GM18511 (cell line): ENCODE data around the gene FGFRL1.

Experiments used
- ATAC-seq: cut with Tn5 transposase; IDR thresholded peaks from one replicate; pipeline ENCODE4 v1.9.1; 2021; ENCODE audit warnings: mild to moderate bottlenecking, moderate library complexity; ENCODE audit not compliant: unreplicated experiment

Gene FGFRL1

GRCh38 chr4:1021386-1022050 lies 10.1 kb downstream of the FGFRL1 start:
- ATAC-seq, result peak; percentile 88

- ATAC-seq, result no peak
Observed at GRCh38 chr4:1022051-1022738, 10.8 kb downstream of the FGFRL1 start.

DNA sequence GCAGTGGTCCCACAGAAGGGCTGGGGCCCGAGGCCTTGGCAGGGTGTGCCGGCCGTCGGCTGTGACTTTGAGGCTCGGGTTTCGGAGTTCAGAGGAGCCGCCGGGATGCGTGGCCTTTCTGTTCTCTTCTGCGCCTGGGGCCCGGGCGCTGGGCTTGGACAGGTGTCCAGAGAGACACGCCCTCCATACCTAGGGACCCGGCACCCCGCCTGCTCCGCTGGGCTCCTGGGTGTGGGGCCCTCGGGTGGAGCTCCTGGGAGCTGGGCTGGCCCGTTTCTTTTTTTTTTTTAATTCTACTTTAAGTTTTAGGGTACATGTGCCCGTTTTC lies 11.3 kb downstream of the FGFRL1 start:
- no peak for ATAC-seq

GRCh38 chr4:1023075-1023640 lies 11.7 kb downstream of the FGFRL1 start:
- ATAC-seq, result no peak

- ATAC-seq, result no peak
Observed at GRCh38 chr4:1023895-1024740, 12.7 kb downstream of the FGFRL1 start.

GRCh38 chr4:1024882-1025545 lies 13.6 kb downstream of the FGFRL1 start:
- no peak for ATAC-seq

DNA sequence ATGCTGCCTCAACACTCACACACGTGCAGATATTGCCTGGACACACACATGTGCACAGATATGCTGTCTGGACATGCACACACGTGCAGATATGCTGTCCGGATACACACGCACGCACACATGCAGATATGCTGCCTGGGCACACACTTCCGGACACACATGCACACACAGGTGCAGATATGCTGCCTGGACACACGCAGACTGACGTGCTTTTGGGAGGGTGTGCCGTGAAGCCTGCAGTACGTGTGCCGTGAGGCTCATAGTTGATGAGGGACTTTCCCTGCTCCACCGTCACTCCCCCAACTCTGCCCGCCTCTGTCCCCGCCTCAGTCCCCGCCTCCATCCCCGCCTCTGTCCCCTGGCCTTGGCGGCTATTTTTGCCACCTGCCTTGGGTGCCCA lies 14.7 kb downstream of the FGFRL1 start:
- peak; percentile 67 for ATAC-seq

GRCh38 chr4:1027219-1027914 lies 15.9 kb downstream of the FGFRL1 start:
- no peak for ATAC-seq

GRCh38 chr4:1027915-1028238 lies 16.5 kb downstream of the FGFRL1 start:
- no peak for ATAC-seq

DNA sequence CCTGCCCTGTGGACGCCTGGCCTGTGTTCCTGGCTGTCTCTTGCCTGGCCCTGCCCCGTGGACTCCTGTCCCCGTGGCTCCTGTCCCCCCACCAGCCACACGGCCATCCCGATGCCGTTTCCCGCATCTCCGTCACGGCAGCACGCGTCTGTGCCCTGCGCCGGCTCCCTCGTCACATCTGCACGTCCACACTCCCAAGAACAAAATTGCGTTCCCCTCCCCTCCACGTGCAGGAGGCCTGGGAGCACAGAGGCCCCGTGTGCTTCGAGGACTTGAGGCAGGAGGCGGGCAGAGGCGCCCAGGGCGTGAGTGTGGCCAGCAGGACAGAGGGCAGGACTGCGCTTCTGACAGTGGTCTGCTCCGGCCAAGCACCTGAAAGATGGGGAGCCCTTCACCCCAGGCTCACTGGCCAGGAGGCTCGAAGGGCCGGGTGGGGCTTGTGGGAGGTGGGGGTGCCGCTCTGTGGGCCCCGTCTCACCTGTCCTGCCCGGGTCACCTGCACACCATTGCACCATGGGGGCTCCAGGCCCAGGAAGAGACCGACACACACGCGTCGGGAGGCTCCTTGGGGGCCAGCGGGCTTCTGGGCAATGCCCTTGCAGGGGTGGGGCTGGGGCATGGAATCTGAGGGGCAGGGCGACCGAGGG lies 17.3 kb downstream of the FGFRL1 start:
- no peak for ATAC-seq

GRCh38 chr4:1029529-1029928 lies 18.1 kb downstream of the FGFRL1 start:
- no peak for ATAC-seq

DNA sequence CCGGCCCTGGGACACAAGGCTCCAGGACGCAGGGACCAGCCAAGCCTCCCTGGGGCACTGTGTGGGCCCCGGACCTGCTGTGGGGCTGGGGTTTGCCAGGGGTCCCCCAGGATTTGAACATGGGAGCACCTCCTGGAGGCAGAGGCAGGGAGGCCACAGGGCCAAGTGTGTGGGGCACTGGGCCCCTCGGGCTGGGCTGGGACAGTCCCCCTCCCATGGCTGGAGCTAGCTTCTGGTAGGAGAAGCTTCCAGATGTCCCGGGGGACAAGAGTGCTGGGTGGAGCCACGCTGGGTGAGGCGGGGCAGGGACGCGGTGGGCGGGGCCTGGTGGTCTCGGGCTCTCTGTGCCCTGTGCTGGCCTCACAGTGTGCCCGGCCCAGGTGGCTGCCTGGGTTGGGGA lies 18.6 kb downstream of the FGFRL1 start:
- ATAC-seq, result no peak

DNA sequence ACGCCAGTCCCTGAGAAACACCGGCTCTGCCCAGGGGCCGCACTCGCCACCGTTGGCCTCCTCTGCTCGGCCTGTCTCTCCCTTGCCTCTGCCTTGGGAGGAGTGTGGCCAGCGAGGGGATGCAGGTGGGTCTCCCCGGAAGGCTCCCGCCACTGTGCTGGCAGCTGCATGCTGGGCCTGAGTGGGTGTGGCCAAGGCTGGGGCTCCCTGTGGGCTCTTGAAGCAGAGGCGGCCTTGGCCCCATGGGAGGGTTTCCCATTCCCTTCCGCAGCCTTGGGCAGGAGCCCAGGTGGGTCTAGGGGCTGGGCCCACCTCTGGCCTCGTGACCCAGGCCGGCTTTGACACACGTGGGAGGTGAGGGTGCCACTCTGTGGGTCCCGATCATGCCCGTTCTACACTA lies 19.1 kb downstream of the FGFRL1 start:
- ATAC-seq, result no peak

DNA sequence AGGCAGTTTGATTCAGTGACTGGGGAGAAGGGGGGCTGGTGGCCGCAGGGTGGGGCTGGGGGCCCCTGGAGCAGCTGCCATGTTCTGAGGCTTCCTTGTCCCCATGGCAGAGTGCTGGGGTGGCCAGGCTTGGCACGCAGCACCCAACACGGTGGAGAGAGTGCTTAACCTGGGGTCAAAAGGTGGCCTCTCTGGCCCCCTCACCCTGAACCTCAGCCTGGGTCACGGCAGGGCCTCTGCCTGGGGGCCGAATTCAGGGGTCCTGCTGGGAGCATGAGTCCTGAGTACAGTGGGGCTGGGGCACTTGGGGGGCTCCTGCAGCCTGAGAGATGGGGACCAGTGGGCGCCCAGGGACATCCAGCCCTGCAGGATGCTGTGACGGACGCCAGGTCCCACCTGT lies 19.9 kb downstream of the FGFRL1 start:
- no peak for ATAC-seq

GRCh38 chr4:1031956-1032795 lies 20.8 kb downstream of the FGFRL1 start:
- no peak for ATAC-seq

DNA sequence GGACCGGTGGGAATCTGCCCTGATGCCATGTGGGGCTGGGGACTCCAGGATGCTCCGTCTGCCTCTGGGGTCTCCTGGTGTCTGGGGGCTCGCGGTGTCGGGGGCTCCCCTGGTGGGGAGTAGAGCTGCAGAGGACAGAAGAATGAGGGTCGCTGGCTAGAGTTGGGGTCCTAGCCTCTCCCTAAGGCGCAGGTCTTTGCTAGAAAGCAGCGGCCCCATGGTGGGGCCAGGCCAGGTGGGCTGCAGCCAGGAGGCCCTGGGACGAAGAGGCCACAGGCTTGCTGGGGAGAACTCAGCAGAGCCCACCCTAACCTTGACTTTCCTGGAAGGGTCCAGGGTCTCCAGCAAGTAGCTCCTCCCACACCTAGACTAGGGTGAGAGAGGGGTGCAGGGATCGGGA lies 21.4 kb downstream of the FGFRL1 start:
- ATAC-seq, result no peak

DNA sequence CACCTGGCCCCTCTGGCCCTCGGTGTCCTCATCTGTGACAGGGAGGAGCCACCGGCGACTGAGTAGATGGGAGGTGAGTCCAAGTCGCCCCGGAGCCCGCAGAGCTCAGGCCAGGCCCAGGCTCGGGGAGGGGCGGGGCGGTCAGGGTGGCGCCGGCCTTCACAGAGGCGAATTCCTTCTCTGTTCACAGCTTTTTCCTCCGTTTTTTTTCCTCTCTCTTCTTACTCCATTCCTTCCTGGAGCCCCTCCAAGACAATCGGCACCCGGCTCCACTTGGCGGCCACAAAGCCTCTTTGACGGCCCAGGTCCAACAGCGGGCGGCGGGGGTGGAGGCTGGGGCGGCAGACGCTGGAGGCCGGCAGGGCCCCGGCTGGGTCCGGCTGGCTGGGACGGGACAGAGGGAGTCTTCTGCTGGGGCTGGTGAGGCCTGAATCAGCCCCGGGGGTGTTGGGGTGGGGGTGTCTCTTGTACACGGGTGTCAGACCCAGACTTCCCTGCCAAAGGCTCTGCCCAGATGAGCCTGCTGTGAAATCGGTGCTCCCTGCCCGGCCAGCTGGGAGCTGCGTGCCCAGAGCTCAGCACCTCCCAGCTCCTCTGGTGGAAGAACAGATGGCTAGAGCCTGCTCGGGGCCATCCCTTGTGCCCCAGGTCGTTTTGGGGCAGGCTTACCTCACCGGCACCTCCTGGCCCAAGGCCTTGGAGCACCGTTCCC lies 22.6 kb downstream of the FGFRL1 start:
- ATAC-seq, result no peak

DNA sequence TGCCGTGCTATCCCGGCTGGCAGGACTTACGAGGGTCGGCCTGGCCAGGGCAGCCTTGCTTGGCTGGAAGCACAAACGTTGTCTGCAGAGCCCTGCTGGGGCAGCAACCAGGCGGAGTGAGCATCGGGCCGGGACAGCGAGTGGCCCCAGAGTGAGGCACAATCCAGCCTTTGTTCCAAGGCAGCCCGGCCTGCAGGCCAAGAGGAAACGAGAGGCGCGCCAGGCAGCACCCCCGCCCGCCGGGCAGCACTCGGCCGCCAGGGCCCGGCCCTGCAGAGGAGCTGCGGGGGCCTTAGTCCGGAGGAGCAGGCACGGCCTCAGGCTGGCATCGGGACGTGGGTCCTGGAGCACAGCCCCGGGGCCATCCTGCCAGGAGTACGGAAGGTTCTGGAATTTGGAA lies 24.1 kb downstream of the FGFRL1 start:
- ATAC-seq, result no peak

DNA sequence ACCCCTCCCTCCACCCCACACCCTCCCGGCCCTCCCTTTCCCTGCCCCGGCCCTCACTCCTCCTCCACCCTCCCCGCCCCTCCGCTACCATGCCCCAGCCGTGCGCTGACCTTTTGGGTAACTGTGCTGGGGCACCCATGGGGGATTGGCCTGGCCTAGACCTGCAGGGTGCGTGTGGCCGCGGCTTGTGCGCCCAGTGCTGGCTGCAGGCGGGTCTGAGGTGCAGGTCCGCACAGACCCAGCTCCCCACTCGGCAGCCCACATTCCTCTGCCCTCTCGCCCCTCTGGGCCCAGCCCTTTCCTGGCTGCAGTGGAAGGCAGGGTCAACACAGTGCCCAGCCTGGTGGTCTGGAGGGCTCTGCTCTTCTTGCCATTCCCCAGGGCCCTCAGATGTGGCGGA lies 24.7 kb downstream of the FGFRL1 start:
- ATAC-seq, result no peak
